GM19455 (cell line): ENCODE data around the gene CLEC3A.
"Not testable (repeated sequence)": the region's sequence is repeated elsewhere in the genome, so short reads cannot be mapped to it uniquely, and the experiment has no call there.

ENCODE experiments used
- ATAC-seq: cut with Tn5 transposase; IDR thresholded peaks from one replicate; pipeline ENCODE4 v1.9.1; 2021; ENCODE audit not compliant: unreplicated experiment

The CLEC3A gene

DNA sequence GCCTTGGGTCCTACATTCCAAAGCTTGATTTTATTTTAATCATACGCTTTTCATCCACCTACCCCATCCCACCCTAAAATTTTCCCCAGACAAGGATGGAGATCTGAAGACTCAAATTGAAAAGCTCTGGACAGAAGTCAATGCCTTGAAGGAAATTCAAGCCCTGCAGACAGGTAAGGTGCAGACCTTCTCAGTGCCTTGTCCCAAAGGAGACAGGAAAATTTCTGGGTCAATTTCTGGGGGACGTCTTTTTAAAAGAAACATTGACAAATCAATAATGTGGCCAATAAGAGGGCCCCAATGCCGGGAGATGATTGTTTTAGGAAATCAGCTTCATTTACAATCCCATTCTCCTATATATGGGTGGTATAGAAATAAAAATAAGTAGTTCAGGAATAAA is 5.7 kb downstream of the CLEC3A start:
- ATAC-seq, result no peak

DNA sequence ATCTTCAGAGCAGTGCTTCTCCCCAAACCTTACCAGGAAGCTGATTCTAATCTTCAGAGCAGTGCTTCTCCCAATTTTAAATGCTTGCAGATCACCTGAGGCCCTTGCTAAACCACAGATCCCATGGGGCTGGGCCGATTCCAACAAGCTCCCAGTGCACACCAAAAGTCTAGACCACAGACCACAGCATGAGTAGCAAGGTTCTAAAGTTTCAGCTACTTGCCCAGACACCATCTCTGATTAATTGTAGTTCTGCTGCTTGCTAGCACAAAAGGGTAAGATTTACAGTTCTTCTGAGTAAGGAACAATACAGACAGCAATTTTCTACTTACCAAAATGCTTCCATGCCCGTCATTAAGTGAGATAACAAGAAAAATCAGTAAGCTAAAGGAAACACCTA is 12.2 kb downstream of the CLEC3A start:
- no peak for ATAC-seq

- no peak for ATAC-seq
These were observed 12.7 kb downstream of the CLEC3A start for GRCh38 chr16:78035012-78035411.

DNA sequence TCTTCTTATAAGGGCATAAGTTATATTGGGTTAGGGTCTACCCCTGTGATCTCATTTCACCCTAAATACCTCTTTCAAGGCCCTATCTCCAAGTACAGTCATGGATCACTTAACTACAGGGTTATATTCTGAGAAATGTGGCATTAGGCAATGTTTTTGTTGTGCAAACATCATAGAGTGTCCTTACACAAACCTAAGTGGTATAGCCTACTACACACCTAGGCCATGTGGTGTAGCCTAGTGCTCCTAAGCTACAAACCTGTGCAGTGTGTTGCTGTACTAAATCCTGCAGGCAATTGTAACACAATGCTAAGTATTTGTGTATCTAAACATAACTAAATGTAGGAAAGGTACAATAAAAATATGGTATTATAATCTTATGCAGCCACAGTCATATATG is 18.0 kb downstream of the CLEC3A start:
- ATAC-seq, result no peak

DNA sequence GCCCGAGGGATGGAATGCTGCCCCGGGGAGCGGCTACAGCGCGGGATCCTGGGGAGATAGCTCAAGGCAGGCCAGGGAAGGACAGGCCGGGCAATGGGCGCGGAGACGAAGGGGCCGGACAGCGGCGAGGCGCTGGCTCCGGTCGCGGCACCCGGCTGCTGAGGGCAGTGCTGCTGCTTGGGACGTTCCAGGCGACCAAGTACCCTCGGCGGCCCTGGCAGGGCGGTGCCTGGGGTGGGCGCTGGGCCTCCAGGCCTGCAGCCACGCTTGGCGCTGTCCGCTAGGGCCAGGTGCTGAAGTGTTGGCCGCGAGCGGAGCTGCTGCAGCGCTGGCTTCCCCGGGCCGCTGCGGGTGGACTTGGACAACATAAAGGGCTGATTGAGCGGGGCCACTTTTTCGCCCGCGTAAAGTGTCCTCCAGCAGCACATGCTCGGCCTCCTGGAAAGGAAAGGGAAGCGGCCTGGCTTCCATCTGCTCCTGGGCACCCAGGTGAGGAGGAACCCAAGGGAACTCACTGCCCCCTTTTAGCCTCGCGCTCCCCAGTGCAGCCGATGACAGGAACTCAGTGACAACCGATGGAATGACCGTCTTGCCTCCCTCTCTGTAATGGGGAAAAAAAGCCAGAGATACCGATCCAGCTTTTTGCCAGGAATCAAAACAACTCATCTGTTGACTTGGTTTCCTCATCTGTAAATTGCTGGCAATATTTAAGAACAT is 23.7 kb downstream of the CLEC3A start:
- no peak for ATAC-seq

DNA sequence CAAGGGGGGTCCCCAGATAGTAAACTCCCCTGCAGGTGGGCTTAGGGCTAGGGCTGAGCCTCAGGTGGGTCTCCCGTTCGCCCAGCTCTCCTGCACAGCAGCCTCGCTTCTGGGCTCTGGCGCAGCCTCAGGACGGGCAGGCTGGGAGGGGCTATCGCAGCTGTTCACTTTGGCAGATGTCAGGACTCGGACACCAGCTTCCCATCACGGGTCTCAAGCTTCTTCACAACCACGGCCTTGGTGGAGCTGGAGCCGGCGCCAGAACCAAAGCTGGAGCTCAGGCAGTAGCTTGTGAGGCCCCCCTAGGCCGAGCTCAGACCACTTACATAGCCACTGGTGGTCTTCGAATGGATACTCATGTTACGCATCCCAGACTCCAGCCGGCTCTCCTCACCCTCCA is 26.0 kb downstream of the CLEC3A start:
- no peak for ATAC-seq

DNA sequence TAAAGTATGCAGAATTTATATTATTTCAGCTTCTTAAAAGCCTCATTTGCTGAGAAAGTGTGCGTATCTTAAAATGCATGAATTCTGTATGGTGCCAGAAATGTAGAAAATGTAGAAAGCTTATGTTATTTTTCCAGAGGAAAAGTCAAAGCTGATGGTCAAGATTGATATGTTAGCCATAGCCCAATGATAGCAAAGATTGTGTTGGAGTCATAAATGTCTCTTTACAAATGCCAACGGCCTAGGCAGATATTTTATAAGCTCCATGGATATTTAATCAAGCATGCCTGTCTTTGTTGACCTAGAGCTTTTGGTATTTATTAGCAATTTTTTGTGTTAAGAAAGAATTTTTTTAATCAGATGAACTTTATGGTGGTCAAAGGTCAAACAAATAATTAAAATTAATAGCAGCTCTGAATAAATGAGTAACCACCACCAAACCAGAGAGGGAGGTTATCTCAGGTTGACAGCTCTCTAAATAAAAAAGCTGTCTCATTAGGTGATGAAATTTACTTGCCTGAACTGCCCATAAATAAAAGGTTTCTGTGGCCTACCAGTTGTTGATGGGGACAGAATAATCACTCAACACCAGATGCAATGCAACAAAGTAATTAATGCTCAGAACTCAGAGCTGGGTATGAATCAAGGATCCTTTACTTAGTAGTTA is 28.5 kb downstream of the CLEC3A start:
- ATAC-seq, result no peak

- ATAC-seq, result no peak
These were observed 35.6 kb downstream of the CLEC3A start for GRCh38 chr16:78057803-78058564.

DNA sequence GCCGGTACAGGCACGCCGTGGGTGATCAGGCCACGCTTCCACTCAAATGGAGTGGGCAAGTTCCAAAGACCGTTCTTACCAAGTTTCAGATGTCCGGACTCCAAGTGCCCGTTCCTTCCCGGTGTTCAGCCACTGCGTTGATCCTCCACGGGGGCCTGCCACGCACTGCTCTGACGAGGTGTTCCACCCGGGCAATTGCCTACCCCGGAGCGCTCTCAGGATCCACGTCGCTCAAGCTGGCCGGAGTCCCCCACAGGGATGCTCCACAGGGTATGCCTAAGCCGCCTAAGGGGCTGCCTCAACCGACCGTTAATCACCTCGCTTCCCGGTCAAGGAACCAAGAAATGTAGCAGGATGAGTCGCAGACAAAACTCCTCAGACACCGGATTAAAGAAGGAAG is 37.5 kb downstream of the CLEC3A start:
- ATAC-seq, result not testable (repeated sequence)

DNA sequence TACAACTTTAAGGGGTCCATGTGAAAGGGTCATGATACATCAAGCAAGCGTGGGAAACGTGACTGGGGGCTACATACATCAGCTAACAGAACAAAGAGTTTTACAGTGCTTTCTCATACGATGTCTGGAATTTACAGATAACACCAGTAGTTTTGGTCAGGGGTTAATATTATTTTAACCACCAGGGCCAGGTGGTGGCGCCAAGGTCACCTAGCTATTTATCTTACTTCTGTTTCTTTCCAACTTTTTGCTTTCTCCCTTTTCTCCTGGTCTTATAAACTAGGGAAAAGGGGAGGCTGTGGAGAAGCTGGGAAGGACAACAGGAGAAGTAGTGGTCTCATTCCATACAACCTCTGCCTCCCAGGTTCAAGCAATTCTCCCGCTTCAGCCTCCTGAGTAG is 37.9 kb downstream of the CLEC3A start:
- no peak for ATAC-seq

DNA sequence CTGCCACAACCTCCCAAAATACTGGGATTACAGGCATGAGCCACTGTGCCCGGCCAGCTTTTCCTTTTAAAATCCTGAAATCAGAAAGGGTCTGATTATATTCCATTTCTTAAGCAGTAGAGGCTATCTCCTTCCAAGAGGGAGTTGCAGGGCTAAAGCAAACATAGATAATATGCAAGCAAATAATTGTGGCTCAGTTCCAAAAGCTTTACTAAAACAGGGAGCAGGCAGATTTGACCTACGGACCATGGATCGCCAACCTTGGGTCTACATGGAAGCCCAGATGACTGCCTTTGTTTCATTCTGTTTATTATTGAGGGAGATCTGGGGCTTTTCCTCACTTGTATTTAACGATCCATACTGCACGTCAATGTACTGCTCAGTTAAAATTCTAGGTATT is 38.5 kb downstream of the CLEC3A start:
- no peak for ATAC-seq

DNA sequence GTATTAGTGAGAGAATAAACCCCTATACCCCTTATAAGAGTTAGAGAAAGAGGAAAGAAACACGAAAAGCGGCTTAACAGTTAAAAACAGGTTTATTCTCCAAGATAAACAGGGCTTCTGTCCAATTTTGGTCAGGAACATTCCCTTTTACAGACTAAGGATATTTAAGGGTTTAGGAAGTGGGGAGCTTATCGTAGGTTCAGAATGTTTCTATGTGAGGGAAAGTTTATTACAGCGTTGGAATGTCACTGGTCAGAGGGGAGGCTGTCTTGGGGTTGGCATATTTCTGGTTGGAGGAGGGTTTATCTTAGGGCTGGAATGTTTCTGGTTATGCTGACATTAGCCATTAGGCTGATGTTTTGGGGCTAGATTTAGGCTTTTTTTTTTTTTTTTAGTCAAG is 43.0 kb downstream of the CLEC3A start:
- ATAC-seq, result no peak

DNA sequence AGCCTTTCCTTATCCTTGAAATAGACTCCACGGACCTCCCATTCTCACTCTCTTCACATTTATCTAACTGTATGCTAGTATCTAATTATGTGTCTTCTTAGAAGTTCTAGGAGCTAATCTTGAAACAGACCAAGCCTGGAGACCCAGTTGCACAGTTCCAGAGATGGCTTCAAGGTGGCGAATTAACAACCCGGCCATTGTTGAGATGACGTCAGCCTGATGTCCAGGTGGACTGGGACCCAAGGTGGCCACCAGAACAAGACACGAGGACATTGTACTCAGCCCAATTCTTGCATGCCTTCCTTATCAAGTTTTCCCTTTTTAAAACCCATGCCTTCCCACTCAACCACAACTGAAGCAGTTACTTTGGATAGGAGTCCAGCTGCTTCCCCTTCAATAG is 47.6 kb downstream of the CLEC3A start:
- ATAC-seq, result no peak

- no peak for ATAC-seq
These were observed 49.9 kb downstream of the CLEC3A start for GRCh38 chr16:78072275-78072674.

DNA sequence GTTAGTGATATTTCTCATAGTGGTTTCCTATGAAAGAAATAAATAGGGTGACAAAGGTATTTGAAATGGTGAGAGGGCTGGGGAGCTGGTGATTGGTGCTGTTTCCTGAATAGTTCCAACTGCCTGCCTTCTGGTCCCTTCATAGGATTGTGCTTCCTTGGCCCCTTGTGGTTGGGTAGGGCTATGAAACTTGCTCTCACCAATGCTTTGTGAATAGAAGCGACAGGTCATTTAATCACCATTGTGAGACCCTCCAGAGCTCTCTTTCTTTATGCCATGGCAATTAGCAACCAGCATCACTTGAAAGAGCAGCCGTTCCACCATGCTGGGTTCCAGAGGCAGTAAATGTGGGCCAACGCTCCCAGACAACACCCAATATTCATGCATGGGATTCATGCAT is 53.5 kb downstream of the CLEC3A start:
- no peak for ATAC-seq

DNA sequence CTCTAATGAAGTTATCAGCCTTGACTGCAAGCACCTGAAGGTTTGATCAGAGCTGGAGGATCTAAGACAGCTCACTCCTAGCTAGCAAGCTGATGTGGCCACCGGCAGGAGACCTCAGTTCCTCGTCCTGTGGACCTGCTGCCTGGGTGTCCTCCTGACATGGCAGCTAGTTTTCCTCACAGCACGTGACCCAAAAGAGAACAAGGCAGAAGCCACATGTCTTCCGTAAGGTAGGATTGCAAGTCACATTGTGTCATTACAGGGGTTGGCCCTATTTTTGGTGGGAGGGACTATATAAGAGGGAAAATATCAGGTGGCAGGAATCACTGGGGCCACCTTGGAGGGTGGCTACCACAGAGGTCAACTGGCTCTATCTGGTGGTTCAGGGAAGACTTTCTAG is 59.0 kb downstream of the CLEC3A start:
- ATAC-seq, result no peak
